HG03571 (cell line): Measurements from ENCODE around the gene RPS6KA2.

Source experiments
- ATAC-seq: cut with Tn5 transposase; IDR thresholded peaks from one replicate; pipeline ENCODE4 v1.9.1; 2021; ENCODE audit not compliant: unreplicated experiment

The RPS6KA2 gene

GRCh38 chr6:166507809-166508564, 119.1 kb downstream of the RPS6KA2 start:
- ATAC-seq = no peak

DNA sequence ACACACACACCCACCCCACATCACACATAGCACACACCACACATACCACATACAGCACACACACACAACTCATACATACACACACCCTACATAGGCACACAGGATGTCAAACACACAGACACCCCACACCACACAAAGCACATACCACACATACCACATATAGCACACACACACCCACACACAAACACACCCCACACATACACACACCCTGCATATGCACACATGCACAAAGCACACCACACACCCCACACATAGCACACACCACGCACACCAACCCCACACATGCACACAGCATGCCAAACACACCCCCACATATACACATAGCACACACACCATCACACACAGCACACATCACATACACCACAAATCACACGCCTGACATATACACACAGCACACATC, 119.7 kb downstream of the RPS6KA2 start:
- no peak for ATAC-seq

- ATAC-seq = no peak
Measured at GRCh38 chr6:166505133-166505905, 121.7 kb downstream of the RPS6KA2 start.

DNA sequence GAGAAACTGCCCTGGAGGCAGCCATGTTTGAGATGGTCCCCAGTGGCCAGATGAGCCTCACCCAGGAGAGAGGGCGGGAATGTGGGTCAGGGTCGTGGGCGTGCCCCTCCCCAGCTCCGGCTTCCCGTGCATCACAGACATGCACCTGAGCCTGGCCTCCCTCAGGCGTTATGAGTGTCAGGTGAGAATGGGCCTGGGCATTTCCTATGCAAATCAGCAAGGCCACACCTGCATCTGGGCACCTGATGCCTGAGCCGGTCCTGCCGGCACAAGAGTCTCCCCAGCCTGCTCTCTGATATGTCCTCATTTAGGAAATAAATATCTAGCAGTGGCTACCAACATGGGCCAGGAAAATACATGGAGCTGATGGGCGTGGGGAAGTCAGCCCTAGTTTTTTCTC, 123.0 kb downstream of the RPS6KA2 start:
- no peak for ATAC-seq

GRCh38 chr6:166503167-166503744, 123.8 kb downstream of the RPS6KA2 start:
- no peak for ATAC-seq

- no peak for ATAC-seq
Measured at GRCh38 chr6:166502453-166502852, 124.6 kb downstream of the RPS6KA2 start.

DNA sequence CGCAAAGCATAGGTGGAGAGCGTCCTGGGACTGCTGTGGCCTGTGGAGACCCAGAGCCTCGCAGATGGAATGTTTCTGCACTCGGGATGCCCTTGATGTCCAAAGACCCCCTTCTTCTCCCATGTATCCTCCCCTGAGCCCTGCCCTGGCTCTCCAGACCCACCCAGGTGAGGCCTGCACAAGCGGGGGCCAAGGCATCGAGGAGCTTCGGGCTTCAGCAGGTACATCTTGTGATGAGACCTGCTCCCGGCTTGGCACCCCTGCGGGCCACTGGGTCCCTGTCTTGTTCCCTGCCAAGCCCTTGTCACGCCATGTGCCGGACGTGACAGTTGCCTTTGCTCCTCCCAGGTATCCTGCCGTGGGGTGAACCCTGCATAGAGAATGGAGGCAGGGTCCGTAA, 125.8 kb downstream of the RPS6KA2 start:
- ATAC-seq = no peak

- ATAC-seq = no peak
Measured at GRCh38 chr6:166500246-166500645, 126.8 kb downstream of the RPS6KA2 start.

- no peak for ATAC-seq
Measured at GRCh38 chr6:166499350-166500163, 127.5 kb downstream of the RPS6KA2 start.

- ATAC-seq = no peak
Measured at GRCh38 chr6:166498661-166499349, 128.2 kb downstream of the RPS6KA2 start.

DNA sequence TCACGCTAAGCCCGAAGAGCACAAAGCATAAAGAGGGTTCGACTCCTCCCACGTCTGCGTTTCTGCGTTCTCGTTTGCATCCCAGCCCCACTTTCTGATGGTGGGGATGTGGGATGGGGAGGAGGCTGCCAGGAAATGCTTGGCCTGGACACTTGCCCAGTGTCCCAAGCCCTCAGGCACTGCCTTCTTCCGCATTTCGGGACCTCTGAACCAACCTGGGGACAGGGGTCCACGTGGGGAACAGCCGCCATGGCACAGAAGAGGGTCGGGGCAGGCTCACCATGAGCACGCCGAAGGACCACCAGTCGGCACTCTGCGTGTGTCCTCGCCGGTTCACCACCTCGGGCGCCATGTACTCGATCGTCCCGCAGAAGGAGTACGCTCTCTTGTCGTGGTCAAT, 128.8 kb downstream of the RPS6KA2 start:
- ATAC-seq = no peak

DNA sequence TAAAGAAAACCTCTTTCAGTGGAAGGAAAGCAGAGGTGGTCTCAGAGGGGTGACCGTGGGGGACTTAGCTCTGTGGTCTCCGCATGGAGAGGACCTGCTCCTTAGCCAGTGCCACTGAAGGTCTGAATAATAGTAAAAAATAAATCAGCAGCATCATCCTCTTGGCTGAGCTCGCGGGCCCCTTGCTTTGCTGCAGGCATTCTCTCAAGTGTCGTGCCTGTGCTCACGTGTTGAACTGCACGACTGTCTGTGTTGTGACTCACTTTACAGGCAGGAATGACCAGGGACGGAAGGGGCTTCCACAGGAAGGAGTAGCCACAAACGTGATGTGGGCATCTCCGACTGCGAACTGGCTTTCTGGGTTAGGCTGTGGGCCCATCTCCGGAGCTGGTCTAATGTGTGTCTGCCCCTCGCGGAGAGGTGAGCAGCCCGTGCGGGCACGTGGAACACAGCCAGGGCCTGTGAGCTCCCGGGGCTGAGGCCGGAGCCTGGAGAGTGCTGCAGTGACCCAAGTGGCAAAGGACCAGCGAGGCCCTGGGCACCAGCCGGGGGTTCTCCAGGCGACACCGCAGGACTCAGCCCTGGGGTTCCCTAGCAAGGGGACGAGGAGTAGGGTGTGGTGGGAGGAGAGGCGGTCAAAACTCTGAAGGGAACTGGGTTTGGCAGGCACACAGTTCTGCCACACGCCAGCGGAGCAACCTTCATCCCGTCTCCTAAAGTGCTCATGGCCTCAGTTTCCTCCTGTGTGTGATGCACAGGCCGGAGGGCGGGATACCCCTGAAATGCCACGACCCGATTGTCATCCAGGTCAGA, 129.8 kb downstream of the RPS6KA2 start:
- no peak for ATAC-seq

DNA sequence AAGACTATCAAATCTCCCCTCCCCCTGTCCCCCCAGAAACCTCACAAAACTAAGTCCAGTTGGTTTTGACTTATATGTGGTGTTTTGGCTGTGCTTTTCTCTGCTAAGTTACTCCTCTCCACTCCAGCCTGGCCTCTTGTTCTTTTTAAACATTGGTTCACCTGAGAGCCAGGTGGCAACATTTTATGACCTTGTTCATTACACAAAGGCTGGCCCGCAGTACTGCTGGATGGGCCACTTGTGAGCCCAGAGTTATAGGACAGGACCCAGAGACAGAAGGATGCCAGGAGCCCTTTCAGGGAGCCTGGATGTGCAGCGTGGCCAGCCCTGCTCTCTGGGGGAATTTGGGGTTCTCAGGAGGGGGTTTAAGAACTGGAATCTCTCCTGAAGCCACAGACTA, 130.6 kb downstream of the RPS6KA2 start:
- no peak for ATAC-seq

DNA sequence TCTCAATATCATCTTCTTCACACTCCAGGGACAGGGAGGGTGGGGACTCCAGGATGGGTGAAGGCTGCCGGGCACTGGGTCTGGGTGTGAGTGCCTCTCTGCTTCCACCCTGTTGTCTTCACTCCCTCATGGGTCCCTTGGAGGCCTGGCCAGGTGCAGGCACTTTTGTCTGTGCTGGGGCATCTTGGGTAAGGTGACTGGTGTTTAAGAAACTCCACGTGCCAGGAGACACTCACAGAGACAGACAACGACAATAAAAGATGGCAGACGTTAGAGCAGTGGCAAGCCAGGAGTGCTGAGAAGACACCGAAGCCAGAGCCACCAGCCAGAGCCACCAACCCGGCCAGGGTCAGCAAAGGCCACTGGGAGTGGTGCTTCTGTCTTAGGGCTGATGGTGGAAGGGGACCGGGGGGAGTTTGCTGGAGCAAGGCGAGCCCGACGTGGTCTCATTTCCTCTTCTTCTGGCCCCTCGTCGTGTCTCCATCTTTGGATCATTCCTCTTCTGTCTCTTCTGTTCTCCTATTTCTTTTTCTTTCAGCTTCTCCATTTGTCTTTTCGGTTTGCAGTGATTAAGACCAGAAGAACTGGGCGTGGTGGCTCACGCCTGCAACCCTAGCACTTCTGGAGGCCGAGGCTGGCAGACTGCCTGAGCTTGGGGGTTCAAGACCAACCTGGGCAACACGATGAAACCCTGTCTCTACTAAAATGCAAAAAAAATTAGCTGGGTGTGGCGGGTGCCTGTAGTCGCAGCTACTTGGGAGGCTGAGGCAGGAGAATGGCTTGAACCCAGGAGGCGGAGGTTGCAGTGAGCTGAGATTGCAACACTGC, 131.3 kb downstream of the RPS6KA2 start:
- no peak for ATAC-seq

DNA sequence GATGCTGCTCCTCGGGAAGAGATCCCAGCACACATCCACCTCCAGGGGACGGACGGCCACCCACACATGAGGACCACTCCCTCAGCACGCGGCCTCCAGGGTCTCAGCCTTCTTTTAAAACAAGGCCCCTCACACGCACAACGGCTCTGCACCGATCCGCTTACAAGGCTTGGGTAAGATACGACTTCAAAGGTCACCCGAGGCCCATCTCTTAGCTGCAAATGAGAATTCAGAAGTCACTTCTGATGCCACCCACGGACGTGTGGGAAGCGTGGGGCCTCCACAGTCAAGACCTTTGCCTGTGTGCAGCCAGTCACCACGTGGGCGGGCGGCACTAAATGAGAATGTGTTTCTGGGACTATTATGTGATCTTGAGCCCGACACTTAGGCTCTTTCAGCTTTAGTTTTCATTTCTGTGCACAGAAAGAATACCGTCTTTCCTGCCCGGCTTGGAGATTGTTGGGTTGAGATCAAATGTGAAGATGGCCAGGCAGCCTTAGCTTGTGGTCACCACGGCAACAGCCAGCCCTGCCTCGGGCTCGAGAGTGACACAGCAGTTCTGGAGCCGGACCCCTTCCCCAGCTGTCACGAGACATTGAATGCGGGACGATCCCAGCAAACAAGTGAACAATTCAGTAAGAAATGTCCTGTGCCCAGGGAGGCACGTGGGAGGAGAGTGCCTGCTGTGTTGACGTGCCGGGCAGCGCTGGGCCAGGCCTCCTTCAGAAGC, 132.1 kb downstream of the RPS6KA2 start:
- ATAC-seq = no peak

- no peak for ATAC-seq
Measured at GRCh38 chr6:166494101-166494441, 133.0 kb downstream of the RPS6KA2 start.

- ATAC-seq = no peak
Measured at GRCh38 chr6:166493427-166494100, 133.5 kb downstream of the RPS6KA2 start.
